GM12878 (cell line): ENCODE data around the gene SRP68.

Experiments used
- CBX5 ChIP-seq: sonication (generic); IDR thresholded peaks from 2 replicates; pipeline ENCODE4 v1.6.1; 2016; ENCODE audit warnings: low read depth, moderate library complexity, mild to moderate bottlenecking, inconsistent platforms
- CTCF ChIP-seq, 3 experiments: IDR thresholded peaks in 2 of 3; conservative IDR thresholded peaks in 1 of 3; 2 replicates each; pipeline ENCODE4 v1.5.1; 2011; ENCODE audit warnings: low read depth in 3 of 3, low read length in 3 of 3, mild to moderate bottlenecking in 3 of 3, control low read depth in 2 of 3, moderate library complexity in 2 of 3, inconsistent platforms in 1 of 3, mixed read lengths in 1 of 3; ENCODE audit not compliant: control insufficient read depth in 2 of 3, insufficient read depth in 1 of 3; ENCODE audit errors: extremely low read depth in 1 of 3
- ETV6 ChIP-seq, 2 experiments: fragments of 450-650 bp in 1 of 2; IDR thresholded peaks in 1 of 2; conservative IDR thresholded peaks in 1 of 2; 2 replicates each; pipeline ENCODE4 v1.6.1; 2014; ENCODE audit warnings: antibody characterized with exemption in 1 of 2, borderline replicate concordance in 1 of 2, low read depth in 1 of 2, mild to moderate bottlenecking in 1 of 2, moderate library complexity in 1 of 2
- FOS ChIP-seq: IDR thresholded peaks from 3 replicates; pipeline ENCODE4 v1.6.1; 2011; ENCODE audit warnings: borderline replicate concordance; ENCODE audit not compliant: insufficient read length; ENCODE audit errors: extremely low read depth
- NFYA ChIP-seq: IDR thresholded peaks from 2 replicates; pipeline ENCODE4 v1.6.1; 2011; ENCODE audit warnings: low read depth, mild to moderate bottlenecking, low read length, improper control_type of control experiment, borderline replicate concordance
- NR2F1 ChIP-seq: fragments of 450-650 bp; conservative IDR thresholded peaks from 2 replicates; pipeline ENCODE4 v1.6.1; 2017; ENCODE audit warnings: mild to moderate bottlenecking
- POLR2AphosphoS5 ChIP-seq: IDR thresholded peaks from 2 replicates; pipeline ENCODE4 v1.6.1; 2011; ENCODE audit warnings: mild to moderate bottlenecking, low read length, inconsistent platforms
- USF2 ChIP-seq: IDR thresholded peaks from 2 replicates; pipeline ENCODE4 v1.6.1; 2011; ENCODE audit warnings: low read depth, low read length, improper control_type of control experiment, borderline replicate concordance

- TF ChIP-seq FOS (no peak), NR2F1 (no peak), ETV6 (conservative IDR thresholded peaks at IDR 0.05 in 1 of 2, IDR thresholded peaks at IDR 0.05 in 1 of 2; ENCODE audit: borderline replicate concordance in 1 of 2, low read depth in 1 of 2) (no peak), CBX5 (no peak), USF2 (no peak), POLR2AphosphoS5 (no peak), CTCF (IDR thresholded peaks at IDR 0.05 in 2 of 3, conservative IDR thresholded peaks at IDR 0.05 in 1 of 3; ENCODE audit: control insufficient read depth in 2 of 3, extremely low read depth in 1 of 3, insufficient read depth in 1 of 3, low read depth in 3 of 3, low read length in 3 of 3) (no peak), NFYA (no peak)
These were observed 48.4 kb downstream of the SRP68 start for GRCh38 chr17:76023900-76024237.
